ENCODE data around the gene DLGAP5.

Gene DLGAP5

DNA sequence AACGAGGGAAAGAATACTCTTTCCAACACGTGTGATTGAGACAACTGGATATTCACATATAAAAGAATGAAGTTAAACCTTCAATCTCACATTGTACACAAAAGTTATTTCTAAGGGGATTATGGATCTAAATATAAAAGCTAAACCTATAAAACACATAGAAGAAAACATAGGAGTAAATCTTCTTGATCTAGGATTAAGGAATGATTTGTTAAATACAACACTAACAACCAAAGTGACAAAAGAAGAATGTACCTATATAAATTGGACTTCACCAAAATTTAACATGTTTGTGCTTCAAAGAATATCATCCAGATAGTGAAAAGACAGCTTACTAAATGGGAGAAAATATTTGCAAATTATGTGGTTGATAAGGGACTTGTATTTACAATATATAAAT, 36.9 kb upstream of the DLGAP5 start:
- no peak for DNase-seq (ENCODE audit: low read depth)
- TF ChIP-seq, protein P1, sequence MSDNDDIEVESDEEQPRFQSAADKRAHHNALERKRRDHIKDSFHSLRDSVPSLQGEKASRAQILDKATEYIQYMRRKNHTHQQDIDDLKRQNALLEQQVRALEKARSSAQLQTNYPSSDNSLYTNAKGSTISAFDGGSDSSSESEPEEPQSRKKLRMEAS (IDR thresholded peaks at IDR 0.05; ENCODE audit: low read depth, low read length), result no peak
- TF ChIP-seq MYC (IDR thresholded peaks at IDR 0.05; ENCODE audit: low read depth, low read length), result no peak
- TF ChIP-seq POLR2A (IDR thresholded peaks at IDR 0.05; ENCODE audit: extremely low read depth, insufficient read length), result no peak
- TF ChIP-seq, protein P2, sequence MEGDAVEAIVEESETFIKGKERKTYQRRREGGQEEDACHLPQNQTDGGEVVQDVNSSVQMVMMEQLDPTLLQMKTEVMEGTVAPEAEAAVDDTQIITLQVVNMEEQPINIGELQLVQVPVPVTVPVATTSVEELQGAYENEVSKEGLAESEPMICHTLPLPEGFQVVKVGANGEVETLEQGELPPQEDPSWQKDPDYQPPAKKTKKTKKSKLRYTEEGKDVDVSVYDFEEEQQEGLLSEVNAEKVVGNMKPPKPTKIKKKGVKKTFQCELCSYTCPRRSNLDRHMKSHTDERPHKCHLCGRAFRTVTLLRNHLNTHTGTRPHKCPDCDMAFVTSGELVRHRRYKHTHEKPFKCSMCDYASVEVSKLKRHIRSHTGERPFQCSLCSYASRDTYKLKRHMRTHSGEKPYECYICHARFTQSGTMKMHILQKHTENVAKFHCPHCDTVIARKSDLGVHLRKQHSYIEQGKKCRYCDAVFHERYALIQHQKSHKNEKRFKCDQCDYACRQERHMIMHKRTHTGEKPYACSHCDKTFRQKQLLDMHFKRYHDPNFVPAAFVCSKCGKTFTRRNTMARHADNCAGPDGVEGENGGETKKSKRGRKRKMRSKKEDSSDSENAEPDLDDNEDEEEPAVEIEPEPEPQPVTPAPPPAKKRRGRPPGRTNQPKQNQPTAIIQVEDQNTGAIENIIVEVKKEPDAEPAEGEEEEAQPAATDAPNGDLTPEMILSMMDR (IDR thresholded peaks at IDR 0.05; ENCODE audit: low read depth, low read length), result no peak
- H3K4me3 ChIP-seq (ENCODE audit: low read depth, low read length), result no peak overlapping the region

DNA sequence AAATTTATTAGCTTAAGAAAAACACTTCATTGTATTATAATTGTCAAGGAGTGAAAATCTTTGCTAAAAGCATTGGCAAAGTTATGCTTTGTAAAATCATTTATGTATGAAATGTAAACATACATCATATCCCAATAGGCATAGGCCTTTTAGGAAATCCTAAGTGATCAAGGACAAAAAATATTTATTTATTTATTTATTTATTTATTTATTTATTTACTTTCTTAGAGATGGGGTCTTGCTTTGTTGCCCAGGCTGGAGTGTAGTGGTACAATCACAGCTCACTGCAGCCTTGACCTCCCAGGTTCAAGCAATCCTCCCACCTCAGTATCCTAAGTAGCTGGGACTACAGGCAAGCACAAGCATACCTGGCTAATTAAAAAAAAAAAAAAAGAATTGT, 32.0 kb upstream of the DLGAP5 start:
- no peak for DNase-seq (ENCODE audit: low read depth)
- H3K4me3 ChIP-seq (ENCODE audit: low read depth, low read length), result no peak overlapping the region
- no peak for TF ChIP-seq POLR2A (IDR thresholded peaks at IDR 0.05; ENCODE audit: extremely low read depth, insufficient read length)
- TF ChIP-seq, protein P2 (IDR thresholded peaks at IDR 0.05; ENCODE audit: low read depth, low read length), result no peak
- no peak for TF ChIP-seq MYC (IDR thresholded peaks at IDR 0.05; ENCODE audit: low read depth, low read length)
- TF ChIP-seq, protein P1 (IDR thresholded peaks at IDR 0.05; ENCODE audit: low read depth, low read length), result no peak

DNA sequence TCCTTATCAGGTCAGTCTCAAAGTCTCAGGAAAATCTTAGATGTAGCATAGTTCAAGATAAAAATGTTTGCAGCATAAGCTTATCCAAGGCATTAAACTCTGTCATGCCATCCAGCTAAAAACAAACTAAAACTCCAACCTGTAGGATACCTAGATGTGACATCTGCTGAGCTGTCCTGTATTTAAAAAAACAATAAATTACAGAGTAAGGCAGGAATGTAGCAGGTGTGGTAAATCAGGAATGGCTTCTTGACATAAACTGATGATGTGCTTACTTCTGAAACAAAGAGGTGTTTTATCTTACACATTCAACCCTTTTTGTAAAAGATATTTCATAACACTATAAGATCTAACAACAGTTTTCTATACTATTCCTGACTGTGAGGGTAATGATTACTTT, 30.6 kb upstream of the DLGAP5 start:
- TF ChIP-seq, protein P2 (IDR thresholded peaks at IDR 0.05; ENCODE audit: low read depth, low read length), result no peak
- TF ChIP-seq, protein P1 (IDR thresholded peaks at IDR 0.05; ENCODE audit: low read depth, low read length), result no peak
- TF ChIP-seq POLR2A (IDR thresholded peaks at IDR 0.05; ENCODE audit: extremely low read depth, insufficient read length), result no peak
- TF ChIP-seq MYC (IDR thresholded peaks at IDR 0.05; ENCODE audit: low read depth, low read length), result no peak
- H3K4me3 ChIP-seq (ENCODE audit: low read depth, low read length), result no peak overlapping the region
- DNase-seq (ENCODE audit: low read depth), result no peak

DNA sequence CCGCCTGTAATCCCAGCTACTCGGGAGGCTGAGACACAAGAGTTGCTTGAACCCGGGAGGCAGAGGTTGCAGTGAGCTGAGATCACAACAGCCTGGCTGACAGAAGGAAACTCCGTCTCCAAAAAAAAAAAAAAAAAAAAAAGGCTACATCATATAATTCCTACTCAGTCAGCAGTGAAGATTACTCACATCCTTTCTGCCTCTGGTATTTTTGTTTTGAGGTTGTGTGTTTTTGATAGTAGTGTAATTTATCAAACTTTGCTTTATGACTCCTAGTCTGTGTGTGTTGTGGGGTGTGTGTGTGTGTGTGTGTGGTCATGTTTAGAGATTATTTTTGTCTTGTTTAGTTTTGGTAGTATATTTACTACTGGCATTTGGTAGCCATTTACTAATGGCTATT, 29.8 kb upstream of the DLGAP5 start:
- no peak overlapping the region for H3K4me3 ChIP-seq (ENCODE audit: low read depth, low read length)
- DNase-seq (ENCODE audit: low read depth), result no peak
- TF ChIP-seq, protein P1 (IDR thresholded peaks at IDR 0.05; ENCODE audit: low read depth, low read length), result no peak
- TF ChIP-seq, protein P2 (IDR thresholded peaks at IDR 0.05; ENCODE audit: low read depth, low read length), result no peak
- TF ChIP-seq MYC (IDR thresholded peaks at IDR 0.05; ENCODE audit: low read depth, low read length) (no peak), POLR2A (IDR thresholded peaks at IDR 0.05; ENCODE audit: extremely low read depth, insufficient read length) (no peak)

DNA sequence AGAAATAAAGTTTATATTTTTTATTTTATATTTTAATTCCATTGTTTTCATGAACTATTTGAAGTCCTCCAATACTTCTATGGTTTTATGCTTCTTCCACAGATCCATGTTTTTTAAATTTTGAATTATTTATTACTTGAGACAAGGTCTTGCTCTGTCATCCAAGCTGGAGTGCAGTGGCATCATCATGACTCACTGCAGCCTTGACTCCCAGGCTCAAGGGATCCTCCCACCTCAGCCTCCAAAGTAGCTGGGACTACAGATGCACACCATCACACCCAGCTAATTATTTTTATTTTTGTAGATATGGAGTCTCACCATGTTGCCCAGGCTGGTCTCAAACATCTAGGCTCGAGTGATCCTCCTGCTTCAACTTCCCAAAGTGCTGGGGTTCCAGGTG, 28.8 kb upstream of the DLGAP5 start:
- no peak overlapping the region for H3K4me3 ChIP-seq (ENCODE audit: low read depth, low read length)
- no peak for DNase-seq (ENCODE audit: low read depth)
- TF ChIP-seq POLR2A (IDR thresholded peaks at IDR 0.05; ENCODE audit: extremely low read depth, insufficient read length) (no peak), MYC (IDR thresholded peaks at IDR 0.05; ENCODE audit: low read depth, low read length) (no peak)
- TF ChIP-seq, protein P2 (IDR thresholded peaks at IDR 0.05; ENCODE audit: low read depth, low read length), result no peak
- TF ChIP-seq, protein P1 (IDR thresholded peaks at IDR 0.05; ENCODE audit: low read depth, low read length), result no peak

DNA sequence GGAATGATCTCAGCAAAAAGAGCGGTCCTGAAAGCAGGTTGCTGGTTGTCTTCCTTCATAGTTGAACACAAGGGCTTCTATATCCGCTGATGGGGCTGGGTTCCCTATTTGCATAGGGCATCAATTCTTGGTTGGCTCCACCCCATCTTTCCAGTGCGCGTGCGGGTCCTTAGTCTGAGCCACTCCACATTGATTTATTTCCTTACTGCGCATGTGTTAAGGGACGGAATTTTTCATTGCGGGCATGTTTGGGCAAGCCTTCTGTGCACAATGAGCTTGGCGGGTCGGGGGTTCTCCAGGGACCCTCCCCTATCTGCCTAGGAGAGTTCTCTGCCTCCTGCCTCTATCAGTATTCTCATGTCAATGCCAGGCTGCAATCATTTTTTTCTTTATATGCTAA, 21.2 kb upstream of the DLGAP5 start:
- TF ChIP-seq, protein P2 (IDR thresholded peaks at IDR 0.05; ENCODE audit: low read depth, low read length), result no peak
- TF ChIP-seq POLR2A (IDR thresholded peaks at IDR 0.05; ENCODE audit: extremely low read depth, insufficient read length) (no peak), MYC (IDR thresholded peaks at IDR 0.05; ENCODE audit: low read depth, low read length) (no peak)
- TF ChIP-seq, protein P1 (IDR thresholded peaks at IDR 0.05; ENCODE audit: low read depth, low read length), result no peak
- no peak overlapping the region for H3K4me3 ChIP-seq (ENCODE audit: low read depth, low read length)
- no peak for DNase-seq (ENCODE audit: low read depth)
